Keratinocyte (primary cell): ENCODE measurements around the gene EVC. TPM values are rescaled to one million over a fixed set of nuclear protein-coding genes. Genes with fewer than 3 reads are reported as not detected.

Experiments used
- DNase-seq: peaks from one replicate; pipeline ENCODE4 v3.0.0-alpha.2; 2011; ENCODE audit warnings: low read depth, missing footprints, low spot score
- FAIRE-seq: peaks from 2 replicates; lab custom pipeline; 2011; peaks lifted over from hg19 to GRCh38; lab: Jason Lieb, UNC
- H2AFZ ChIP-seq: 2 replicates; pipeline ENCODE4 v1.6.0; 2012; ENCODE audit warnings: low read length, control low read depth, inconsistent platforms; ENCODE audit not compliant: control insufficient read depth
- H3K27ac ChIP-seq: 2 replicates; pipeline ENCODE4 v1.5.1; 2011; ENCODE audit warnings: low read length; ENCODE audit not compliant: control insufficient read depth, insufficient read depth
- H3K27me3 ChIP-seq: 3 replicates; pipeline ENCODE4 v1.6.0; 2011; ENCODE audit warnings: low read length; ENCODE audit not compliant: control insufficient read depth, insufficient read depth; ENCODE audit errors: extremely low read depth
- H3K36me3 ChIP-seq, 2 experiments: 2 replicates in 1 of 2; 3 replicates in 1 of 2; pipeline ENCODE4 v1.5.1; 2011; ENCODE audit warnings: low read length in 2 of 2, mild to moderate bottlenecking in 1 of 2; ENCODE audit not compliant: control insufficient read depth in 2 of 2, insufficient read depth in 2 of 2; ENCODE audit errors: extremely low read depth in 1 of 2
- H3K4me1 ChIP-seq: 3 replicates; pipeline ENCODE4 v1.5.1; 2011; ENCODE audit warnings: low read length; ENCODE audit not compliant: control insufficient read depth, insufficient read depth; ENCODE audit errors: extremely low read depth
- H3K4me2 ChIP-seq: 3 replicates; pipeline ENCODE4 v1.6.0; 2011; ENCODE audit warnings: low read depth, low read length; ENCODE audit not compliant: control insufficient read depth, insufficient read depth; ENCODE audit errors: extremely low read depth
- H3K4me3 ChIP-seq, 3 experiments: fragments of 200-600 bp in 1 of 3; sonication (generic) in 1 of 3; 2 replicates in 2 of 3; 3 replicates in 1 of 3; pipeline ENCODE4 v1.5.1; 2011 to 2016; ENCODE audit warnings: low read length in 3 of 3, mild to moderate bottlenecking in 3 of 3, control low read depth in 2 of 3, inconsistent platforms in 1 of 3, low read depth in 1 of 3, mixed read lengths in 1 of 3, mixed run types in 1 of 3, moderate library complexity in 1 of 3; ENCODE audit not compliant: control insufficient read depth in 2 of 3, insufficient read depth in 2 of 3; ENCODE audit errors: extremely low read depth in 1 of 3
- H3K79me2 ChIP-seq: 2 replicates; pipeline ENCODE4 v1.6.0; 2012; ENCODE audit warnings: low read length; ENCODE audit not compliant: control insufficient read depth, insufficient read depth
- H3K9ac ChIP-seq: 3 replicates; pipeline ENCODE4 v1.6.0; 2011; ENCODE audit warnings: low read length; ENCODE audit not compliant: control insufficient read depth, insufficient read depth; ENCODE audit errors: extremely low read depth
- H3K9me1 ChIP-seq: 3 replicates; pipeline ENCODE4 v1.6.0; 2011; ENCODE audit warnings: low read length; ENCODE audit not compliant: control insufficient read depth, insufficient read depth; ENCODE audit errors: extremely low read depth
- H3K9me3 ChIP-seq: 2 replicates; pipeline ENCODE4 v1.5.1; 2012; ENCODE audit warnings: low read depth, low read length; ENCODE audit not compliant: control insufficient read depth
- H4K20me1 ChIP-seq: 3 replicates; pipeline ENCODE4 v1.6.0; 2011; ENCODE audit warnings: low read length; ENCODE audit not compliant: control insufficient read depth, insufficient read depth; ENCODE audit errors: extremely low read depth
- EZH2 ChIP-seq: IDR thresholded peaks from one replicate; pipeline ENCODE4 v1.6.1; 2012; ENCODE audit warnings: inconsistent platforms, mild to moderate bottlenecking, low read length, moderate library complexity
- dilution Hi-C: fragments of 300-500 bp; cut with MboI; formaldehyde crosslinking; loops from one replicate; pipeline ENCODE4 v1.7.0; 2020; ENCODE audit warnings: low sequenced_read_pairs; ENCODE audit not compliant: extremely low pct_ligation_motif_present
- polyA plus RNA-seq, 5 experiments: library from polyadenylated mRNA; depleted of rRNA in 3 of 5; stranded (reverse) in 3 of 5; stranded (forward) in 1 of 5; unstranded in 1 of 5; fragments of >200 nt; gene quantifications; 1 replicate in 1 of 5; 2 replicates in 3 of 5; 3 replicates in 1 of 5; pipeline versions ENCODE4 v1.2.1 to v1.2.3, GENCODE V29; 2011 to 2012; ENCODE audit warnings: missing spikeins in 2 of 5, low read depth in 1 of 5, low replicate concordance in 1 of 5
- TF ChIP-seq, protein P1 (sequence below), 3 experiments: IDR thresholded peaks in 1 of 3; conservative IDR thresholded peaks in 1 of 3; optimal IDR thresholded peaks in 1 of 3; 2 replicates in 2 of 3; 3 replicates in 1 of 3; pipeline versions ENCODE3 to v1.5.1; 2011; ENCODE audit warnings: low read length in 3 of 3, mild to moderate bottlenecking in 3 of 3, moderate library complexity in 2 of 3, control low read depth in 1 of 3, inconsistent platforms in 1 of 3; ENCODE audit not compliant: insufficient read depth in 2 of 3; ENCODE audit errors: extremely low read depth in 1 of 3

Gene EVC
- polyA plus RNA-seq, 1 donor (not counting 4 experiments of a cell fraction or from before 2014, with no cell fraction given), result 7.3 TPM

DNA sequence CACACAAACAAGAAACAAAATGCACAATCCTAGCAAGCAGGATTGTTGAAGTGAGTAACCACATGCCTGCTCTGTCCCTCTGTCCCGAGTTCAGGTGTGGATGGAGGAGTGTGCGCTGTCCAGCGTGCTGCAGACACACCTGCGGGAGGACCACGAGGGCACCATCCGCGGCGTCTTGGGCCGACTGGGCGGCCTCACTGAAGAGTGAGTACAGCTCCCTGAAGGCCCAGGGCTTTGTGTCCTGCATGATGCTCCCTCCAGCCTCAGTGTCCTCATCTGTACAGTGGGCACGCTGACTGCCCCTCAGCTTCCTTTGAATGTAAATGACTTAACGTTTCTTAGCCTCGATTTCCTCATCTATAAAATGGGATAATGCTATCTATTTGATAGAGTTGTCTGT lies 82.5 kb downstream of the EVC start:
- Histone ChIP-seq H2AFZ (no peak overlapping the region), H4K20me1 (no peaks in the 10 kb centered on the region), H3K9me1 (no peaks in the 10 kb centered on the region), H3K4me1 (no peaks in the 10 kb centered on the region), H3K79me2 (no peaks in the 10 kb centered on the region), H3K4me2 (no peak overlapping the region), H3K9me3 (no peaks in the 10 kb centered on the region), H3K9ac (no peak overlapping the region), H3K27ac (no peak overlapping the region), H3K27me3 (no peaks in the 10 kb centered on the region), H3K4me3 (no peak overlapping the region), H3K36me3 (peaks cover 17 to 25% of the 10 kb centered on the region in 2 experiments)
- dilution Hi-C loops, result no loop called here
- TF ChIP-seq, protein P1, sequence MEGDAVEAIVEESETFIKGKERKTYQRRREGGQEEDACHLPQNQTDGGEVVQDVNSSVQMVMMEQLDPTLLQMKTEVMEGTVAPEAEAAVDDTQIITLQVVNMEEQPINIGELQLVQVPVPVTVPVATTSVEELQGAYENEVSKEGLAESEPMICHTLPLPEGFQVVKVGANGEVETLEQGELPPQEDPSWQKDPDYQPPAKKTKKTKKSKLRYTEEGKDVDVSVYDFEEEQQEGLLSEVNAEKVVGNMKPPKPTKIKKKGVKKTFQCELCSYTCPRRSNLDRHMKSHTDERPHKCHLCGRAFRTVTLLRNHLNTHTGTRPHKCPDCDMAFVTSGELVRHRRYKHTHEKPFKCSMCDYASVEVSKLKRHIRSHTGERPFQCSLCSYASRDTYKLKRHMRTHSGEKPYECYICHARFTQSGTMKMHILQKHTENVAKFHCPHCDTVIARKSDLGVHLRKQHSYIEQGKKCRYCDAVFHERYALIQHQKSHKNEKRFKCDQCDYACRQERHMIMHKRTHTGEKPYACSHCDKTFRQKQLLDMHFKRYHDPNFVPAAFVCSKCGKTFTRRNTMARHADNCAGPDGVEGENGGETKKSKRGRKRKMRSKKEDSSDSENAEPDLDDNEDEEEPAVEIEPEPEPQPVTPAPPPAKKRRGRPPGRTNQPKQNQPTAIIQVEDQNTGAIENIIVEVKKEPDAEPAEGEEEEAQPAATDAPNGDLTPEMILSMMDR (optimal IDR thresholded peaks at IDR 0.05 in 1 of 3, IDR thresholded peaks at IDR 0.05 in 1 of 3, conservative IDR thresholded peaks at IDR 0.05 in 1 of 3; ENCODE audit: extremely low read depth in 1 of 3, insufficient read depth in 2 of 3, low read length in 3 of 3), result no peak
- no peak for TF ChIP-seq EZH2
- no peak for FAIRE-seq
- no peak for DNase-seq

DNA sequence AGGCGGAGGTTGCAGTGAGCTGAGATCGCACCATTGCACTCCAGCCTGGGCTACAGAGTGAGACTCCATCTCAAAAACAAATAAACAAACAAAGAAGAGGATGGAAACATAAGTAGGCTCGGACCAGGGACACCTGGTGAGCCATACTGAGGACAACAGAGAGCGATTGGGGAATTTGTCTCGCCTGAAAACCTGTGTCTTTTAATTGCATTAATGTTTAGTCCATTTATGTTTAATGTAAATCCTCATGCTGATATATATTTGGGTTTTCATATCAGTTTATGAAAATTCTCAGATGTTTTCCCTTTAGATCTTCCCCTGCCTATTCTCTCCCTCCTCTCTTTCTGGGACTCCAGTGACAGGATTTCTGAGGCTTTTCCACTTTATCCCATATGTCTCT lies 84.6 kb downstream of the EVC start:
- no peak for DNase-seq
- Histone ChIP-seq H2AFZ (no peak overlapping the region), H3K27ac (no peak overlapping the region), H3K79me2 (no peaks in the 10 kb centered on the region), H3K4me2 (no peak overlapping the region), H3K9me1 (no peaks in the 10 kb centered on the region), H3K4me1 (no peaks in the 10 kb centered on the region), H4K20me1 (no peaks in the 10 kb centered on the region), H3K36me3 (peaks cover 21 to 29% of the 10 kb centered on the region in 2 experiments), H3K4me3 (no peak overlapping the region), H3K9me3 (no peaks in the 10 kb centered on the region), H3K27me3 (no peaks in the 10 kb centered on the region), H3K9ac (no peak overlapping the region)
- dilution Hi-C loops, result no loop called here
- TF ChIP-seq EZH2, result no peak
- TF ChIP-seq, protein P1 (optimal IDR thresholded peaks at IDR 0.05 in 1 of 3, IDR thresholded peaks at IDR 0.05 in 1 of 3, conservative IDR thresholded peaks at IDR 0.05 in 1 of 3; ENCODE audit: extremely low read depth in 1 of 3, insufficient read depth in 2 of 3, low read length in 3 of 3), result no peak
- no peak for FAIRE-seq
